Erythroblast (primary cell): ENCODE results near the gene MRPL28.

Source experiments
- DNase-seq, 2 experiments: peaks; one replicate each; lab custom pipeline; 2025; lab: John Stamatoyannopoulos, UW
- GATA1 ChIP-seq: IDR thresholded peaks from 2 replicates; pipeline ENCODE4 v1.6.1; 2011; ENCODE audit warnings: low read depth, mild to moderate bottlenecking, control low read depth, low read length, moderate library complexity
- POLR2A ChIP-seq: IDR thresholded peaks from 2 replicates; pipeline ENCODE4 v1.6.1; 2011; ENCODE audit warnings: mild to moderate bottlenecking, low read length

The MRPL28 gene

GRCh38 chr16:324451-325334 lies 45.6 kb downstream of the MRPL28 start:
- peak; percentile 83 to 94 for DNase-seq
- TF ChIP-seq GATA1 = no peak
- TF ChIP-seq POLR2A = peak; percentile 49

GRCh38 chr16:324201-324450 lies 46.2 kb downstream of the MRPL28 start:
- DNase-seq = no peak
- TF ChIP-seq POLR2A (no peak), GATA1 (no peak)

GRCh38 chr16:322476-323143 lies 47.7 kb downstream of the MRPL28 start:
- no peak for TF ChIP-seq POLR2A
- TF ChIP-seq GATA1 = no peak

GRCh38 chr16:321532-321931 lies 48.8 kb downstream of the MRPL28 start:
- no peak for TF ChIP-seq POLR2A
- no peak for TF ChIP-seq GATA1
- no peak for DNase-seq

More at GRCh38 chr16:322476-323143, 47.7 kb downstream of the MRPL28 start:
- DNase-seq = no peak

GRCh38 chr16:320206-320605 lies 50.1 kb downstream of the MRPL28 start:
- DNase-seq = no peak
- TF ChIP-seq GATA1 (no peak), POLR2A (no peak)

GRCh38 chr16:318628-319027 lies 51.7 kb downstream of the MRPL28 start:
- TF ChIP-seq POLR2A = no peak
- no peak for TF ChIP-seq GATA1
- DNase-seq = peak in 1 of 2 experiments; percentile 33

- TF ChIP-seq GATA1 (no peak), POLR2A (no peak)
- no peak for DNase-seq
Observed at GRCh38 chr16:317583-317982, 52.8 kb downstream of the MRPL28 start.
